Measurements from ENCODE around the gene WTAP.
"Not testable (repeated sequence)": the region's sequence is repeated elsewhere in the genome, so short reads cannot be mapped to it uniquely, and the experiment has no call there.

Gene WTAP

DNA sequence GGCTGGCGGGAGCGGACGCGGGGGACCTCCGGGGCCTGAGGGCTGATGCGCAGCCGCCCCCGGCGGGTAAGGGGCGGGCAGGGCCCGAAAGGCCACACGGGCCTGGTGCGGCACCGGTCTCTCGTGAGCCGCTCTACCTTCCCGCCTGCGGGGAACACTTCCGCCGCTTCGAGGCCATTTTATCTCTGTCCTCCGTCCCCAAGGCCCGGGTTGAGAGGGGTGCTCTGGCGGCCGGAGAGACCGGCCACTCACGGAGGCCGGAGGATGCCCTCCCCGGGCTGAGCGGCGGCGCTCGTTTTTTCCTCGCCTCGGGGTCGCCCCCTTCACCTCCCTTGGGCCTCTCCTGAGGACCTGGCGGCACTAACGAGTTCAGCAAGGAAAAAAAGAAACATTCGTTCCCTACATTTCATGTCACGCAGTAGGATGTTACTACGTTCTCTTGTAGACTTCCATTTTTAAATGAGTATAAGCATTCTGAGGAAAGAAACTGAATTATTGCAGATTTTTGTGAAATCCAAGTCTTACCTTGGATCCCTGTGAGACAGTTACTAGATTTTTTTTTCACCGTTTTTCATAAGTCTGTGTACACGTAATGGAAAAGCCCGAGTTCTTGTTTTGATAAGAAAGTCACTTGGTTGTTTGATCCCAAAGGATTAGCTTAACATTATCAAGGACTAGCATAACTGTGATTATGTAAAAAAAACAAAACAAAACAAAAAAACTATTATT is 575 bp downstream of the WTAP start:
- in situ Hi-C loops (cut with MboI; ENCODE audit: low sequenced_read_pairs), result no loop called here

DNA sequence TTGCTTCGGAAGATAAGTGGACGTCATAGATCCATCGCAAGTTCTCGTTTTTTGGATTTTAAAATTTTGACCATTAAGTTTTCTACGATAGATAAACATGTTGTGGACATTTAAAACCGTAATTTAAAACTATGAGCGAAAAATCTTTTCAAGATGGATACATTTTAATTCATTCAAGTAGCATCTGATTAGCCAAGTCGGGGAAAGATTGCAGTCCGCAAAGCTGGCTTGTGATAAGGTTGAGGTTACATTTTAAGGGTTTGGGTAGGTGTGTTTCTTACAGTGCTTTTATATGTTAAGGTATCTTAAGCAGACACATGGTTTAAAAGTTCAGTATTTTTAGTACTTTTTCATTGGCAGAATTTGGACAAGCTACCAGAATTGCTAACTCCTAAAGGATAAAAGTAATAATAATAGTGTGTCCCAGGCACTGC is 1.2 kb downstream of the WTAP start:
- in situ Hi-C loops (cut with MboI; ENCODE audit: low sequenced_read_pairs), result no loop called here

DNA sequence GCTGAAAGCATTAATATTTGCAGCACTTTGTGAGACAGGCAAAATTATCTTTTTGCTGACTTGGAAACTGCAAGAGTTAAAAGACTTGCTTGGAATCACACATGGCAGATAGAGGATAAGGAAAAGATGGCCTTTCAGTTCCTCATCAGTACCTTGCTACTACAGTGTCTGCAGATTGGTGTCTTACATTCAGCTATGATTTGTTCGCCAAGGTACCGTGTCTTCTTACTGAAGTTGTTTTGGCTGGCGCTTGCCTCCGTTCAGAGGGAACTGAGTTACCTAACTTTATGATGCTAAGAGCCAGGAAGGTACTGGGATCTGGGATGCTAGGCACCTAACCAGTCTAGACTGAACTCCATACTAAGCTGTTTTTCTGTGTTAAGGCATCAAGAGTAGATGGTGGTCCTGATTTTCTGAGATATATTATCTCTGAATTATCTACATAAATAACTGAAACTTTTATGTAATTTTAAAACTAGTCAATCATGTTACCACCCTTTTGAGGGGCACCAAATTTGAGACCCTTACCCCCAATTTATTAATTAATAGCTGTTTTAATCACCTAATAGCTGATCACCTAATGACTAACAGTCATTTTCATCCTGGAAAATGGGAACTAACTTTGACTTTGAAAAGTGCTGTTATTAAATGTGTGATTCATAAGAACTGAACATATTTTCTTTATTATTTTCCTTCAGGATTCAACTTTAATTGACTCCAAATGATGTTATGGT is 2.5 kb downstream of the WTAP start:
- in situ Hi-C loops (cut with MboI; ENCODE audit: low sequenced_read_pairs), result no loop called here

DNA sequence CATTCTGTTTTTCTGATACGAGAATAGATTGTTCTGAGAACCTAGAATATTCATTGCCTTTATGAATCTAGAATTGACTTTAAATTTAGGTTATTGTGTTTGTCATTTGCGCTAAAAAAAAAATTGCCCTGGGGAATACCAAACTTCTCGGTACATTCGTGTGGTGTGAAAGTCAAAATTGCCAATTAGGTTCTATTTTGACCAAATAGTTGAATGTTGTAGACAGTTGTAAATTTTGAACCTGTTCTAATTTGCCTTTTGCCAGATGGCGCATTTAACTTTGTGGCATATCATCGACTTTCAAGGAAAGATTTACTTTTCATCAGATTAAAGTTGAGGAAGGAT is 3.0 kb downstream of the WTAP start:
- in situ Hi-C loops (cut with MboI; ENCODE audit: low sequenced_read_pairs), result no loop called here

DNA sequence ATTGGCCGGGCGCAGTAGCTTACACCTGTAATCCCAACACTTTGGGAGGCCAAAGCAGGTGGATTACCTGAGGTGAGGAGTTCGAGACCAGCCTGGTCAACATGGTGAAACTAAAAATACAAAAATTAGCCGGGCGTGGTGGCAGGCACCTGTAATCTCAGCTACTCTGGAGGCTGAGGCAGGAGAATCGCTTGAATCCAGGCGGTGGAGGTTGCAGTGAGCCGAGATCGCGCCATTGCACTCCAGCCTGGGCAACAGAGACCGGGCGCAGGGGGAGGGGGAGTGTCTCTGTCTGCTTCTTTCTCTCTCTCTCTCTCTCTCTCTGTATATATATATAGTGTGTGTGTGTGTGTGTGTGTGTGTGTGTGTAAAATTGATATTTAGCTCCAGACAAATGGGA is 5.2 kb downstream of the WTAP start:
- in situ Hi-C loops (cut with MboI; ENCODE audit: low sequenced_read_pairs), result not testable (repeated sequence)

DNA sequence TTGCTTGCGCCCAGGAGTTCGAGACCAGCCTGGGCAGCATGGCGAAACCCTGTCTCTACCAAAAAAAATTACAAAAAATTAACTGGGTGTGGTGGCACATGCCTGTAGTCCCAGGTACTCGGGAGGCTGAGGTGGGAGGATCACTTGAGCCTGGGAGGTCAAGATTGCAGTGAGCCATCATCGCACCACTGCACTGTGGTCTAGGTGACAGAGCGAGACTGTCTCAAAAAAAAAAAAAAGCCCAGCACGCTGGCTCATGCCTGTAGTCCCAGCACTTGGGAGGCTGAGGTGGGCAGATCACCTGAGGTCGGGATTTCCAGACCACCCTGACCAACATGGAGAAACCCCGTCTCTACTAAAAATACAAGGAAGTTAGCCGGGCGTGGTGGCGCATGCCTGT is 6.1 kb downstream of the WTAP start:
- in situ Hi-C loops (cut with MboI; ENCODE audit: low sequenced_read_pairs), result not testable (repeated sequence)

DNA sequence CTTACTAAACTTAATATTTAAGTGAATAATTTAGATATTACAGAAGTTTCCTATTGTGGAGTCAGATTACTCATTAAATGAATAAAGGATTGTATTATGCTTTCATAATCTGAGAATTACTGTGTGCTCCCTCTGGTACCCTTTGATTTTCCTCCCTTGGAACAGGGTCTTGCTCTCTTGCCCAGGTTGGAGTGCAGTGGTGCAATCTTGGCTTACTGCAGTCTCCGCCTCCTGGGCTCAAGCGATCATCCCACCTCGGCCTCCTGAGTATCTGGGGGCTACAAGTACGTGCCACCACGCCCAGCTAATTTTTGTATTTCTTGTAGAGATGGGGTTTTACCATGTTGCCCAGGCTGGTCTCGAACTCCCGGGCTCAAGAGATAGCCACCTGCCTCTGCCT is 9.6 kb downstream of the WTAP start:
- in situ Hi-C loops (cut with MboI; ENCODE audit: low sequenced_read_pairs), result no loop called here

DNA sequence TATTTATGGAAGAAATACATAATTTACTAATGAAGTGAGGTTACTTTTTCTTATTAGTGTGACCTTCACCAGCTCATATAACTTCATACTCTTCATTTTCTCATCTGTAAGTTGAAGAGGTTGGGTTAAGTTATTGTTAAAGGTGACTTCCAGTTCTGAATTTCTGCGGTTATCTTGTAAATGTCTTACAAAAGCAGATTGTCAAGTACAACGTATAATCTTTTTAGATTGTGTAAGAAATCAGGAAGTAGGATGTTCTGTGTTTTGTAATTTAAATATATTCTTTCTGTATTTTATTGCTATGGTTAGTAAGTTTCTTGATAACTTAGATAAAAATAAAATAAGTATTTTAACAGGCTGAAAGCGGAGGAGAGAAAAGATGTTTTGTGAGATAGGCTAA is 12.0 kb downstream of the WTAP start:
- in situ Hi-C loops (cut with MboI; ENCODE audit: low sequenced_read_pairs), result no loop called here

DNA sequence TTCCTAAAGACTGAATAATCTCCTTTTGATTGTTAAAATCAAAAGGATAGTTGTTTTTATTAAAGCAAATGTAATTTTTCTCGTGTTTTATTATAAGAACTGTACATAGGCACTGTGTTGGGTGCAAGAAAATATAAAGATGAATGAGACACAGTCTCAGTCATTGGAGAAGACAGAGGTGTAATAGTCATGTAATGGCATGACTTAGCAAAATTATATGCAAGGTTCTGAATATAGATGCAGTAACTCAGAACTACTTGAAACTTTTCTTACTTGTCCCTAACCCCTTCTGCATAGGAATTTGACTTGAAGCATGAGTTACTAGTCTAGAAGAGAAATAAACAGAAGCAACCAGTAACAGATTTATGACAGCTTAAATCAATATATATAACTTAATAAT is 14.9 kb downstream of the WTAP start:
- in situ Hi-C loops (cut with MboI; ENCODE audit: low sequenced_read_pairs), result no loop called here

DNA sequence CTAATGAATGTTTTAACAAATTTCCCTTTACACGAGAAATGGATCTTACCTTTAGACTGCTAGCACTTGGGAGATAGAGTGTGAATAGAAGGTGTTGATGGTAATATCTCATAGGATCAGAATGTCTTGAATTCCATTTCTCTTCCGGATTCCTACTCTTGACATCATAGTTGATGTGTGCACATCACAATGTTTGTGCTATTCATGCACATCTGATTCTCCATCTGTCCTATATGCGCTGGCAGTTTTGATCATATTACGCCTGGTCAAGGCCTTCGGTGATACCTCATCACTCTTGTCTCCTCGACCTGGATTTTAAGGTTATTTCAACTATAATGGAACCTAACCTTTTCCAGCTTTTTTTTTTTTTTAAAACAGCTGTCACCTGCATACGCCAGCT is 17.8 kb downstream of the WTAP start:
- in situ Hi-C loops (cut with MboI; ENCODE audit: low sequenced_read_pairs), result no loop called here

DNA sequence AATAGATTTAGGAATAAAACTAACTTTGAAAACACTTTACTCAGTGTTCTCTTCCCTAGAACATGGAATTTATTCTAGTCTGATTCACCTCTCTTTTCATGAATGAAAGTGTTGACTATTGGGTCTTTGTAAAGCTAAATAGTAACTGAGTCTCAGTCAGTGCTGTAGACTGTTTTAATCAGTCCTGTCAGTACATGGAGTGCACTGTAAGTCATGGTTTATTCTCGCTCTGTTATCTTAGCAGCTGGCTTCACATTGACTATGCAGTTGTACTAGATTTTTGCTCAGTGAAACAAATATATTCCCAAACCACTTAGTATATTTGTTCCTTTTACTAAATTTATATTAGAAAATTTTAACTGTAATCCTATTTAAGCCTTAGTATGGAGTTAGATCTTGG is 19.5 kb downstream of the WTAP start:
- in situ Hi-C loops (cut with MboI; ENCODE audit: low sequenced_read_pairs), result no loop called here

DNA sequence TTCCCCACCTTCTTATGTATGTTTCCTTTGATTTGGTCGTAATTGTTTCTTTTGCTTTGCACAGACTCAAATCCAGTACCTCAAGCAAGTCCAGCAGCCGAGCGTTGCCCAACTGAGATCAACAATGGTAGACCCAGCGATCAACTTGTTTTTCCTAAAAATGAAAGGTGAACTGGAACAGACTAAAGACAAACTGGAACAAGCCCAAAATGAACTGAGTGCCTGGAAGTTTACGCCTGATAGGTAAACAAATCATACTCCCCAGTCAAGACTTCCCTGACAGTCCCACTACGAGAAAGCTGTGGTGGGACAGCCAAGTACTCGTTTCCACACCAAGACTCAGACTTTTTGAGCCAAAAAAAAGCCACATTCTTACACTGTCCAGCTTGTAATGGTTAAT is 20.8 kb downstream of the WTAP start:
- in situ Hi-C loops (cut with MboI; ENCODE audit: low sequenced_read_pairs), result not testable (repeated sequence)

DNA sequence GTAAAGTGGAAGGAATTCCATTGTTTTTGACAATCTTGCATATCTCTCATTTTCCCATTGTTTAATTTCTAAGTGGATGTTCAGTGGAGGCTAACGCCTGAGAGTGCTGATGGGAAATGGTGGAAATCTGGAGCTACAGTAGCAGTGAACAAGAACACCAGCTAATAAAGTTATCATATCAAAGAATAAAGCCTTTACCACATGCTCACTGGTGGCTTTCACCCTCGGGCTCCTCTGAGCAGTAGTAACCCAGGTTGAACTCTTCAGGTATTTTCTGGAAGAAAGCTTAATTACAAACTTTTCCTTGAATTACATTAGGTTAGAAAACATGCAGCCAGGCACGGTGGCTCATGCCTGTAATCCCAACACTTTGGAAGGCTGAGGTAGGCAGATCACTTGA is 24.1 kb downstream of the WTAP start:
- in situ Hi-C loops (cut with MboI; ENCODE audit: low sequenced_read_pairs), result no loop called here

DNA sequence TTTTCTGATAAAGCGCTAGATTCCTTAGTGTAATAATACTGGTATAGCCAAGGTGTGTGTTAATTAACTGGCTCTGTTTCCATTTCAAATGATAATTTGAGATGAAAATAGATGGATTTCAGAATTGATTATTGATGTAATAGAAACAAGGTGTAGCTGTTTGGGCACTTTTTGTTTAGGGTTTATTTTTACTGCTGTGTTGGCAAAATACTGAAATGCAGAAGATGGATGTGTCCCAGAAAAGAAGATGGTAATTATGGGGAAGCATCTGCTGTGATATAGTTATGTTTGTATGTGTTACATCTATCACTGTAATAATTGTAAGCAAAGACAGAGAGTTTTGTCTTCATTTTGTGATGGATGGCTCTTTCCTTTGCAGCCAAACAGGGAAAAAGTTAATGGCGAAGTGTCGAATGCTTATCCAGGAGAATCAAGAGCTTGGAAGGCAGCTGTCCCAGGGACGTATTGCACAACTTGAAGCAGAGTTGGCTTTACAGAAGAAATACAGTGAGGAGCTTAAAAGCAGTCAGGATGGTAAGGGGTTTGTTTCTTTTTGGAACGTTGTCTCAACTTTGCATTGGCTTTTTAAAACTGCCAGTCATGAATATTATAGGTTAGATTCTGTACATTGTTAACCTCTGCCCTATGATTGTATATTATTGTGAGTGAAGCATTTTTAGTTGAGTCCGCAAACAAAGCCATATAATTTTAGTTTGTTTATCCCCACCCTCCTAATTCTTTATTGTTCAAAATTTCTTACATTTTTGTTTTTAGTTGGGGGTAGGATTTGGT is 26.0 kb downstream of the WTAP start:
- in situ Hi-C loops (cut with MboI; ENCODE audit: low sequenced_read_pairs), result no loop called here

DNA sequence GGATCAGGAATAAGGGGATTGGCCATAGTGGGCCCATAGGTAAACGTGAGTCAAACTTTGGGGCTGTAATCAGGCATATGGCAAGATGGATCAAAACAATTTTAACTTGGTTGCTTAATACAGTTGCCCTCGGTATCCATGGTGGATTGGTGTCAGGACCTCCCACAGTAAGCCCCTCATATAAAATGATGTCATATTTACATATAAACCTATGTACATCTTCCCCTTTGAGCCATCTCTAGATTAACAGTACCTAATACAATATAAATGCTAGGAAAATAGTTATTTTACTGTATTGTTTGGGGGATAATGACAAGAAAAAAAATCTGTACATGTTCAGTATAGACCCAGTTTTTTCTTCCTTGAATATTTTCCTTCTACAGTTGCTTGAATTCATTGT is 27.1 kb downstream of the WTAP start:
- in situ Hi-C loops (cut with MboI; ENCODE audit: low sequenced_read_pairs), result no loop called here

DNA sequence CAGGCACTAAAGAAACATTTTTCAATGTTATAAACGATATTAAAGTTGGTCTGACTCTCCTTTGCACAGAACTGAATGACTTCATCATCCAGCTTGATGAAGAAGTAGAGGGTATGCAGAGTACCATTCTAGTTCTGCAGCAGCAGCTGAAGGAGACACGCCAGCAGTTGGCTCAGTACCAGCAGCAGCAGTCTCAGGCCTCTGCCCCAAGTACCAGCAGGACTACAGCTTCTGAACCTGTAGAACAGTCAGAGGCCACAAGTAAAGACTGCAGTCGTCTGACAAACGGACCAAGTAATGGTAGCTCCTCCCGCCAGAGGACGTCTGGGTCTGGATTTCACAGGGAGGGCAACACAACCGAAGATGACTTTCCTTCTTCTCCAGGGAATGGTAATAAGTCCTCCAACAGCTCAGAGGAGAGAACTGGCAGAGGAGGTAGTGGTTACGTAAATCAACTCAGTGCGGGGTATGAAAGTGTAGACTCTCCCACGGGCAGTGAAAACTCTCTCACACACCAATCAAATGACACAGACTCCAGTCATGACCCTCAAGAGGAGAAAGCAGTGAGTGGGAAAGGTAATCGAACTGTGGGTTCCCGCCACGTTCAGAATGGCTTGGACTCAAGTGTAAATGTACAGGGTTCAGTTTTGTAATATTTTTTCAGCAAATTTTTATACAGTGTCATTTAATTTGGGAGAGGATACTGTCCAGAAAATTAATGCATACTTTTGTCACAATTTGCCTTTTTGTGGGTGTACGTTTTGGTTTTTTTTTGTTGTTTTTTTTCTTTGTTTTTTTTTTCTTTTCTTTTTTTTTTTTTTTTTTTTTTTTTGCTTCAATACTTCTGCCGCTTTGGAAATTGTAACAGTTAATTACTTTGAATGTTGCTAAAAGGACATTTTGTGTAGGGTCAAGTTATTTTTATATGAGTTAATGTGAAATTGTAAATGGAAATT is 27.9 kb downstream of the WTAP start:
- in situ Hi-C loops (cut with MboI; ENCODE audit: low sequenced_read_pairs), result no loop called here

DNA sequence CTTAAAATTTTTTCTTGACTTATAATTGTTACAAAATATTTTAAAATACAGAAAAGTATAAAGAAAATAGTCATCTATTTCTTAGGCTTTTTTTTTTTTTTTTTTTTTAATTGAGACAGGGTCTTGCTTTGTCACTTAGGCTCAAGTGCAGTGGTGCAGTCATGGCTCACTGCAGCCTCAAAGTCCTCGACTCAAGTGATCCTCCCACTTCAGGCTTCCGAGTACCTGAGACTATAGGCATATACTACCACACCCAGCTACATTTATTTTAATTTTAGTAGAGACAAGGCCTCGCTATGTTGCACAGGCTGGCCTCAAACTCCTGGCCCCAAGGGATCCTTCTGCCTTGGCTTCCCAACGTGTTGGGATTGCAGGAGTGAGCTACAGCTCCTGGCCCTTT is 29.2 kb downstream of the WTAP start:
- in situ Hi-C loops (cut with MboI; ENCODE audit: low sequenced_read_pairs), result no loop called here

DNA sequence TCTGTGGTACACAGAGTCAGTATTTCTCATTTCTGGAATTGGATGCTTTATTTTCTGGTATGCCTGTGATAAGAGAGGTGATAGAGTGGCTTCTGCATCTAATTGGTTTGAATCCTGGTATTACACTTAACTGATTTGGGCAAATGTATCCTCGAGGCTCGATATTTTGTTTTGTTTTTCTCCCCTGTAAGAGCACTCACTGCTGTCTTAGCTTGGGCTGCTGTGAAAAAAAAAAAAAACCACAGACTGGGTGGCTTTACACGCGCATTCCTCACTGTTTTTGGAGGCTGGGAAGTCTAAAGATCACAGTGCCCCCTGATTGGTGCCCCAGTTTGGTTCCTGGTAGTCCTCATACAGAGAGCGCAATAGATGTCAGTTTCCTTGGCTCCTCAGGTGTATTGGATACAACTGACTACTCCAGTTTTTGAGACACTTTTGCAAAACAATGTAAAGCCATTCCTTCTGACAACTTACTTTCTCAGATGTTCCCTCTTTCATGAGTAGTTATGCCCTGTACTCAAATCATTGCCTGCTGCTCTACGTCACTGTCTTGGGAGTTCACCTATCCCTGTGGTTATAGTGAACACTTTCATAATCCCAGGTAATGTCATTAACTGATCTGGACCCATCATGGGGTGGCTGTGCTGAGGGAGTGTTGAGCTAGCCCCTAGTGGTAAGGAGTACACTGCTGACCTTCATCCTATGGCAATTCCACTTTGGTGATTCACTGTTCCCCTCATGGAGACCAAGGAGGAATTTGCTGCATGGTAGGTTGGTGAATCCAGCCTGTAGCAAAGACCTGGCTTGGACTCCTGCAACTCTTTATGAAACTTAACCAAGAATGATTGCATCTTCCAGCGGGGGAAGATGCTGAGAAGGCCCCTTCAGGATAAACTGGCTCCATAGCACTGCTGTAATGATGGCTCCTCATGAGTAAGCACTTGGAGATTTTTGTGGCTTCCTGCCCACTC is 31.0 kb downstream of the WTAP start:
- in situ Hi-C loops (cut with MboI; ENCODE audit: low sequenced_read_pairs), result no loop called here

DNA sequence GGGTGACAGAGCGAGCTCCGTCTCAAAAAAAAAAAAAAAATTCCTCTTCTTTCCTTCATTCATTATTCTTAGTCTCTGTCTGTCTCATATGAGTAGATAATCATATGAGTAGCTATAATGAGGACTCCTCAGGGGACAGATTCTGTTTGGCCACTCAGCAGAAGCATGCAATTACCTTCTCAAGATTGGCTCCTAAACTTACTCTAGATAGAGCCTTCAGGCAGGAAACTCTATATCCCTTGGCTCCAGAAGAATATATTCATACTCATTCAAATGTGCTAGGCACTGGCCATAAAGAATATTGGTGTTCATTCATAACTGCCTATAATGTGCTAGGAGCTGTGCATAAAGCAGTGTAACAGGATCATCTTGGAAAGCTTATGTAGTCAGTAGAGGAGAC is 32.3 kb downstream of the WTAP start:
- in situ Hi-C loops (cut with MboI; ENCODE audit: low sequenced_read_pairs), result no loop called here

DNA sequence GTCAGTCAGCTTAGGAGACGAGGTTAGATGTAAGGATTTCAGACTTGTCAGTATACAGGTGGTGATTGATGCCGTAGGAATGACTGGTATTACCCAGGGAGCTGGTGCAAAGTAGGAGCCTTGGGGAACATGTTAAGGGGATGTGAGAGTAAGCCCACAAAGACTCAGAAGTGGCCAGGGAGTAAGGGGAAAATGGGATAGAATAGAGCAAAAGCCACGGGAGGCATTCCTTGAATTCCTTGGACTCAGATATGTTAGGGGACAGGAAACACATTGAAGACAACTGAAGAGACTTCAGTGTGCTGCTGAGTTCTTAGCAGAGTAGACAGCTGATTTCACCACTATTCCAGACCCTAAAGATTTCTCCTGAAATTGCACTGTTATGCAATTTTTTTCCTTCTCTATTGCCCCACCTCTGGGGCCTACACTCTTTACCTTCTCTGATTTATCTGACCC is 33.3 kb downstream of the WTAP start:
- in situ Hi-C loops (cut with MboI; ENCODE audit: low sequenced_read_pairs), result no loop called here
